OCI-M1 (cell line): ENCODE results near the gene HP1BP3.
A peak's percentile ranks its signal among the peaks of the same experiment; 100 is the strongest.
"Not testable (repeated sequence)": the region's sequence is repeated elsewhere in the genome, so short reads cannot be mapped to it uniquely, and the experiment has no call there.

Source experiments
- DNase-seq: peaks from one replicate; lab custom pipeline; 2025; lab: John Stamatoyannopoulos, UW

HP1BP3 gene, protein sequence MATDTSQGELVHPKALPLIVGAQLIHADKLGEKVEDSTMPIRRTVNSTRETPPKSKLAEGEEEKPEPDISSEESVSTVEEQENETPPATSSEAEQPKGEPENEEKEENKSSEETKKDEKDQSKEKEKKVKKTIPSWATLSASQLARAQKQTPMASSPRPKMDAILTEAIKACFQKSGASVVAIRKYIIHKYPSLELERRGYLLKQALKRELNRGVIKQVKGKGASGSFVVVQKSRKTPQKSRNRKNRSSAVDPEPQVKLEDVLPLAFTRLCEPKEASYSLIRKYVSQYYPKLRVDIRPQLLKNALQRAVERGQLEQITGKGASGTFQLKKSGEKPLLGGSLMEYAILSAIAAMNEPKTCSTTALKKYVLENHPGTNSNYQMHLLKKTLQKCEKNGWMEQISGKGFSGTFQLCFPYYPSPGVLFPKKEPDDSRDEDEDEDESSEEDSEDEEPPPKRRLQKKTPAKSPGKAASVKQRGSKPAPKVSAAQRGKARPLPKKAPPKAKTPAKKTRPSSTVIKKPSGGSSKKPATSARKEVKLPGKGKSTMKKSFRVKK

DNA sequence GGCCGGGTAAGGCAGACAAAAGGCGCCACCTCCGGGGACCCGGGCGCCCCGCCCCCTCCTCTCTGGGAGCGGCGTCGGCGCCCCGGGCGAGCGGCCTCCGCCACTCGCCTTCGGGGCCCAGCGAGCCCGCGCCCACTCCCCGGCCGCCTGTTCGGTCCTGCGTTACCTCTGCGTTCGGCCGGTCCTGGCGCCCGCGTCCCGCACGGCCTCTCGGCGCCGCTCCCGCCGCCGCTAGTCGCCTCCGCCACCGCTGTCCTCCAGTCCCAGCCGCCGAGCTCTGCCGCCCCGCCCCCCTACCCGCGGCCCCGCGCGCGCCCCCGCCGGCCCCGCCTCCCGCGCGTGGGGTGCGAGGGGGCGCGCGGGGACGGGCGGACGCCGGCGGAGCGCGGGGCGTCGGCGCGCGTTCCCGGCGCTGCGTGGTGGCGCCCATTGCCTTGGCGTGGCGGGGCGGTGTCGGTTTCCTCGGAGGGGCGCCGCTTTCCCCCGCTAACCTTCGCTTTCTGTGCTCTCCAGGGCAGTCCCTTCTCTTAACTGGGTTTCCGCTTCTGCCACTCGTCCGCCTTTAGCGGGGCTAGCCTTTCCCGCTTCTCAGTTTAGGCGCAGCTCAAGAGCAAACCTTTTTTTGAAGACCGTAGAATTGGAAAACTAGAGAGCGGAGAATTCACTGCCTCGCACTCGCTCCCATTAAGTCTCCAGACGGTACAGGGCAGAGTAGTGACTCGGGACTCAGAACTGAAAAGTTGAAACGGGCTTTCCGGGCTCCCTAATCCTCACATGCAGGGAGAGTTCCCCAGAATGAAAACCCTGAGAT lies at the start of gene HP1BP3:
TSS of gene HP1BP3 (minus strand) at position 279 of the 811 bp plus-strand sequence. CDS start 6,867 bp downstream, outside the sequence.
- peak; percentile 86 for DNase-seq

DNA sequence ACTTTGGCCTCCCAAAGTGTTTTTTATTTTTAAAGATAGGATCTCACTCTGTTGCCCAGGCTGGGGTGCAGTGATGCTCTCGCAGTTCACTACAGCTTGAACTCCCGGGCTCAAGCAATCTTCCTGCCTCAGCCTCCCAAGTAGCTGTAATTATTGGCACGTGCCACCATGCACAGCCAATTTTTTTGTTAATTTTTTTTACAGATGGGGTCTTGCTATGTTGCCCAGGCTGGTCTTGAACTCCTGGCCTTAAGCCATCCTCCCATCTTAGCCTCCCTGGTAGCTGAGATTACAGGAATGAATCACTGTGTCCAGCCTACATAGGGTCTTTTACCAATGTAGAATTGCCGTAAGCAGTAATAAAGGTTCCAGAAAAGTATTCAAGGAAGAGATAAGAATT lies 49.1 kb upstream of the HP1BP3 start:
- no peak for DNase-seq

DNA sequence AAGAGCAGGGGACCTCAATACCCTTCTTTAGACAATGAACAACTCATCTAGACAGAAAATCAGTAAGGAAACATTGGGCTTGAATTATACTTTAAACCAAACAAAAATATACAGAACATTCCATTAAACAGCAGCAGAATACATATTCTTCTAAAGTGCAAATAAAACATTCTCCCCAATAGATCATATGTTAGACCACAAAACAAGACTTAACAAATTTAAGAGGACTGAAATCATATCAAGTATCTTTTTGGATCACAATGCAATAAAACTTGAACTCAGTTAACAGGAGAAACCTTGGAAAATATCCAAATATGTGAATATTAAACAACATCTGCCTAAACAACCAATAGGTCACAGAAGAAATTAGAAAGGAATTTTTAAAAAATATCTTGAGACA lies 47.7 kb upstream of the HP1BP3 start:
- DNase-seq, result no peak

DNA sequence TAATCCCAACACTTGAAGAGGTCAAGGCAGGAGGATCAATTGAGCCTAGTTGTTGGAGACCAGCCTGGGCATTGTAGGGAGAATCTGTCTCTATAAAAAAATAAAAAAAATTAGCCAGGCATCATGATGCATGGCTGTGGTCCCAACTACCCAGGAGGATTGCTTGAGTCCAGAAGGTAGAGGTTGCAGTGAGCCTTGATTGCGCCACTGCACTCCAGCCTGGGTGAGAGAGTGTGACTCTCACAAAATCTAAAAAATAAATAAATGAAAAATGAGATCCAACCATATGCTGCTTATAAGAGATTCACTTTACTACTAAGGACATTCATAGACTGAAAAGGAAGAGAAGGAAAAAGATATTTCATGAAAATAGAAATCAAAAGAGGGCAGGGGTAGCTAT lies 47.1 kb upstream of the HP1BP3 start:
- no peak for DNase-seq

DNA sequence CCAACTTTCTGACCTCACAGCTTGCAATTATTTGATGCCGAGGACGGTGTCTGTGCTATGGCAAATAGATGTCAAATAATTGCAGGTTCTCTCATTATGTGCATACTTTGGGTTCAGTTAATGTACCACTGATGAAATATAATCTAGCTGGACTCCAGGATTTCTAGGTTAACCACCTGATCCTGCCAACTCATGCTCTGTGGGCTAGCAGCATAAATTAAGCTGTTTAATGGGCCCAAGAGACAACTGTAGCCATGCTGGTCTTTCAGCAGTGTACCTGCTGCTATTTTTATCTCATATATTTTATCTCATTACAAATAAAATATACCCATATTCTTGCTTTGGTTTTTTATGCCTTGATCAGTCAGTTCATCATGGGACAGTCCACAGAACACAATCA lies 43.3 kb upstream of the HP1BP3 start:
- no peak for DNase-seq

DNA sequence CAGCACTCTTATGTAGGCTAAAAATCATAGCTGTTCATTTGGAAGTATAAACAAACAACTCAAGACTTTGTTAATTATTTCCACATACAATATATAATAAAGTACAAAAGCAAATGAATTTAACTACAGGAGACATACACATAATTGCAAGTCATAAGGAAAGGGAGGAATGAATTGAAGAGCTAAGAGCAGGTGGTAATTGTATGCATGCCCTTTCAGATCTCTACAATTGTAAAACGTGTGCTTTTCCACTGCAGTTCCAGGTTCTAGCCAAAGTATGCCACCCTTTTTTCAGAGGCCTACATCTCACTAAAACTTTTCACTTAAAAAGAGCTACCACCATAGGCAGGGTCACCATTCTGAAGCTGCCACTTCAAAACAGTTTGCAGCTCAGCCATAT lies 42.8 kb upstream of the HP1BP3 start:
- no peak for DNase-seq

DNA sequence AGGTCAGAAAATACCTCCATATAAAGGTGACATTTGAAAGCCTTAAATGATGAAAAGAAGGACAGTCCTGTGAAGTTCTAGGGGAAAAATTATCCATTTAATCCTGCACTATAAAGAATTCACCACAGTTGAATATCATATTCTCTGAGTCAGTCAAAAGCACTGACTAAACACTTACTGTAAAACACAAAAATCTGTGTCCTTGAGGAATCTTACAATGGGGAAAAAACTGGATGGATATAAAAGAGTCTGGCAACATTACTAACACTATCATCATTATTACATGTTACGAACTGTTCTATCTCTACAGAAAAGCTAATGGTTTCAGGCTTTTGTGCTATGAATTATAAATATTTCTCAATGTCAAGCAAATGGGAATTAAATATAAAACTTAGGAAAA lies 42.4 kb upstream of the HP1BP3 start:
- DNase-seq, result no peak

DNA sequence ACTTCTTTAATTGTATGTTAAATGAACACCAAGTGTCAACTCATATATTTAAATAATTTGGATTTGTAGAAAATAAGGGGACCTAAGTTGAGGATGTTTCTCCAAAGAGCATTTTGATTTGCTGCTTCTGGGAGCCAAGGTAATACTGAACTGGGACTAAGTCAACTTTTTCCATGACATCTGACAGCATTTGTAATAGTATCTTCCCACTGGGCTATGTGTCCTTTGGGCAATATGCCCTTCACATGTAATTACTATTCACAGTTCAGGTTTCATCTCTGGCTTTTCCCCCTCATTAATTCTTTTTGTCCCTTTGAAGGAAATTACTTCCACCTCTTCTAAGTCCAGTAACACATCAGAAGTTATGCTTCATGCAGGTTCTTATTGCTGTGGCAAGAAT lies 36.7 kb upstream of the HP1BP3 start:
- no peak for DNase-seq

DNA sequence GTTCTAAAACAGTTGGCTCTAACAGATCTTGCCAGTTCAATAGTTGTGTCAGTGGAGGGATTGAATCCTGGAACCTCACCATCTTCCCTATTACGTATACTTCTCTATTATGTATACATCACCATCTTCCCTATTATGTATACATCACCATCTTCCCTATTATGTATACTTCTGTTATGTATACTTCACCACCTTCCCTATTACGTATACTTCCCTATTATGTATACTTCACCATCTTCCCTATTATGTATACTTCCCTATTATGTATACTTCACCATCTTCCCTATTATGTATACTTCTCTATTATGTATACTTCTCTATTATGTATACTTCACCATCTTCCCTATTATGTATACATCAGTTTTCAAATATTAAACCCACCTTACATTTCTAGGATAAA lies 34.4 kb upstream of the HP1BP3 start:
- no peak for DNase-seq

DNA sequence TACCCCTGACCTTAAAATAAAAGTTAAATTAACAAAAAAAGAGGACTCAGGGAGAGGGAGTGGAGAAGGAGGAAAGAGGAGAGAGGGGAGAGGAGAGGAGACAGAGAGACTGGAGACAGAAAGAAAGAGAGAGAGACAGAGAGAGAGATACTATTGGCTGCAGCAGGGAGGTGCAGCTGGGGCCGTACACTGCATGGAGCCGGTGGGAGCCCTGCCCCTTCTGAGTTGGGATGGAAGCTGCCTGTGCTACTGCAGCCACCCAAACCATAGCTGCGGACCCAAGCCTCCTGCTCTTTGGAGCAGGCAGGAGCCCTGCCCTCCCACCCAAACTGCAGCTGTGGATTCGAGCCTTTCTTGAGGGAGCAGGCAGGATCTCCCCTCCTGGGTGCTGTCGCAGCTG lies 32.7 kb upstream of the HP1BP3 start:
- no peak for DNase-seq

DNA sequence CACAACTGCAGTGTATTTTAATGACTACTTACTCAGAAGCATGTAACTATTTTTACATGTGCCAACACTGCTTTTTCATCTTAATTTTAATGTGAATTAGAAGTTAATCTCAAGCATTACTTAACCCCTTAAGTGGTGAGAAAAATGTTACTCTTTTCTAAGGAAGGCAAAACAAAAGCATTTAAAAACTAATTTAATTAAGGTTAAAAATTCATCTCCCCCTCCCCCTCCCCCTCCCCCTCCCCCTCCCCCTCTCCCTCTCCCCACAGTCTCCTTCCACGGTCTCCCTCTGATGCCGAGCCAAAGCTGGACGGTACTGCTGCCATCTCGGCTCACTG lies 27.4 kb upstream of the HP1BP3 start:
- DNase-seq, result no peak

DNA sequence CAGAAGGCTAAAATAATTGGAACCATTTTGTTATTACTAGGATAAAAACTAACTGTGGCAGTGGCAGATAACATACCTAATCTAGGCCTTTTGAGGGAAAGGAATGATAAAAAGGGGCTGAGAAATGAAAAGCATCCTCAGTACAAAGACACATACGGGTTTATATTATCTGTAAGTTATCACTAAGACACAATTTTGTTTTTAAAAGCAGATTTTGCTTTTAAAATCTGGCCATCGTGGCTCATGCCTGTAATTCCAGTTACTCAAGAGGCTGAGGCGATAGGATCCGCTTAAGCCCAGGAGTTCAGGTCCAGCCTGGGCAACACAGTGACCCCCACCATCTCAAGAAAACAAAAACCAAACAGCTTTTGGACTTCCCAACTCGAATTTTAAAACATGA lies 24.8 kb upstream of the HP1BP3 start:
- no peak for DNase-seq

DNA sequence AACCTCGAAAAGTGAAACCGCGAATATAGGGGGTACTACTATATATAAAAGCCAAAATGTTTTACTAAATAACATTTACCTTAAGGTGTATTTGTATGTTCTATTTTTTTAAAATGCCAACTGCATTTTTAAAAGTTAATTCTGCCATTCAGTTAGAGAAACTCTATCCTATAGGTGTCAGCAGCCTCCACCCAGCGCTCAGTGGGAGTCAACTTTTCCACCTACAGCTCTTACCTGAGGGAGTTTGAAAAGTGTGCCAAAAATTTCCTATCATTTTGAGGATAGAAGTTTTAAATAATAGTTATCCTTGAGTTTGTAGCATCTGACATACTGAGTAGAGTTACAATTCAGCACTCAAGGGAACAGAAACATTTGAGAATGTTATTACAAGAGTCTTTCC lies 6.1 kb upstream of the HP1BP3 start:
- no peak for DNase-seq

DNA sequence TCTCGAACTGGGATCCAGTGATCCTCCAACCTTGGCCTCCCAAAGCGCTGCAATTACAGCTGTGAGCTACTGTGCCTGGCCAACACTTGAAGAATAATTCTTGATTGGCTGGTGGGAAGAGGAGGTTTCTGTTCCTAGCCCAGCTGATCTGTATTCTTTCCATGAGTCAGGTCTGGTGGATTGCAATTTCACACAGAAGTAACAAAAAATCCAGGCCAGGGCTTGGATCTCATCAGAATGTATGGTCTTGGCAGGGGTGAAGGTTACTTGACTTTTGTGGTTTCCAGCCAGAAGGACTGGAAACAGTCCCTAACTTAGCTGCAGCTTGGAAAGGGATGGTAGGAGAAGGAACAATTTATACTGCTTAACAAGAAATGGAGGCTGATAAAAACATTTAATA lies 5.1 kb upstream of the HP1BP3 start:
- DNase-seq, result peak; percentile 14

DNA sequence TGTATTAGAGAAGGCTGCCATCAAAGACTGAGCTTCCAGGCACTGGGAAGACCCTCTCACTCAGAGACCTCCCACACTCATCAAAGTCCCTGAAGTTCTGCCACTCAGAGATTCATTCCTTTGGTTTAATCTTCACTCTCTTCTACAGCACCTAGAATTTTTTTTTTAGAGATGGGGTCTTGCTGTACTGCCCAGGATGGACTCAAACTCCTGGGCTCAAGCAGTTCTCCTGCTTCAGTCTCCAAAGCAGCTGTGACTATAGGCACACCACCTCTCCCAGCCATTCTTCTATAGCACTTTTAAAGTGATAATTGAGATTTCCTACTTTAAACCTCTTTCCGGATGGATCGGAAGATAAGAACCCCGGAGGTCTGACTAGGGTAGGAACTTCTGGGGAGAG lies 3.7 kb upstream of the HP1BP3 start:
- DNase-seq, result no peak

DNA sequence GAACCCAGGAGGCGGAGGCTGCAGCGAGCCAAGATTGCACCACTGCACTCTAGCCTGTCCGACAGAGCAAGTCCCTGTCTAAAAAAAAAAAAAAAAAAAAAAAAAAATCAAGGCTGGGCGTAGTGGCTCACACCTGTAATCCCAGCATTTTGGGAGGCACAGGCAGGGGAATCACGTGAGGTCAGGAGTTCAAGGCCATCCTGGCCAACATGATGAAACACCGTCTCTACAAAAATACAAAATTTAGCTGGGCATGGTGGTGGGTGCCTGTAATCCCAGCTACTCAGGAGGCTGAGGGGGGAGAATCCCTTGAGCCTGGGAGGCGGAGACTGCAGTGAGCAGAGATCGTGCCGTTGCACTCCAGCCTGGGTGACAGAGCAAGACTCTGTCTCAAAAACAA lies 2.5 kb upstream of the HP1BP3 start:
- DNase-seq, result not testable (repeated sequence)

DNA sequence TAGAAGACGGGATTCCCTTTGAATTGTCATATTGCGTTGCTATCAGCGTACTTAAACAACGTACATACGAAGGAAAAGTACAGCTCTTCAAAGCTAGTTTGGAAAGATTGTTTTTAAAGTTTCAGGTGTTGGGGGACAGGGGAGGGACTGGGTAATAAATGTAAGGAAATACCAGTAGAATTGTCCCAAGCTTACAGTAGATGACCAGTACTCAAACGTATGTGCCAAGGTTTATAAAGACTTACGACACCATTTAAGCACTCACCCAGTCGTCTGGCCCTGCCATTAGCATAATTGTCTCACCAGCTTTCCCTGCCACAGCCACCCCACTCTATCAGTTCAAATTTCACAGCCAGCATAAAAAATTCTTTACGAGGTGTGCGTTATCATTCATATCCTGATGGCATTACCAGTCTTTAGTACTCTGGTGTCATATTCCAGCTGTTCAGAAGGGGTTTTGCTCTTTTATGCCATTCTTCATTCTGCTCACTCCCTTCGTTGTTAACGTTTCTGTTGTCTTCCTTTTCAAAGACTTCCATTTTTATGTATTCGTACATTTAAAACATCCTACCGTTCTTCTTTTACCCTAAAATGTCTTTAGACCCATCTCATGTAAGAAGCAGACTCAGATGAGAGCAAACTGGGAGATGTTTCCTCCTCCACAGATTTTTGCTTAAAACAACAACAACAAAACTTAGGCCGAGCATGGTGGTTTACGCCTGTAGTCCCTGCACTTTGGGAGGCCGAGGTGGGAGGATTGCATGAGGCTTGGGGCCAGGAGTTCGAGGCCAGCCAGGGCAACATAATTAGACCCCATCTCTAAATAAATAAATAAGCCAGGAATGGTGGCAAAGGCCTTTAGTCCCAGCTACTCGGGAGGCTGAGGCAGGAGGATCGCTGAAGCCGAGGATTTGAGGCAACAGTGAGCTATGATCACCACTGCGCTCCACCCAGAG lies 1.0 kb upstream of the HP1BP3 start:
- DNase-seq, result peak; percentile 72

DNA sequence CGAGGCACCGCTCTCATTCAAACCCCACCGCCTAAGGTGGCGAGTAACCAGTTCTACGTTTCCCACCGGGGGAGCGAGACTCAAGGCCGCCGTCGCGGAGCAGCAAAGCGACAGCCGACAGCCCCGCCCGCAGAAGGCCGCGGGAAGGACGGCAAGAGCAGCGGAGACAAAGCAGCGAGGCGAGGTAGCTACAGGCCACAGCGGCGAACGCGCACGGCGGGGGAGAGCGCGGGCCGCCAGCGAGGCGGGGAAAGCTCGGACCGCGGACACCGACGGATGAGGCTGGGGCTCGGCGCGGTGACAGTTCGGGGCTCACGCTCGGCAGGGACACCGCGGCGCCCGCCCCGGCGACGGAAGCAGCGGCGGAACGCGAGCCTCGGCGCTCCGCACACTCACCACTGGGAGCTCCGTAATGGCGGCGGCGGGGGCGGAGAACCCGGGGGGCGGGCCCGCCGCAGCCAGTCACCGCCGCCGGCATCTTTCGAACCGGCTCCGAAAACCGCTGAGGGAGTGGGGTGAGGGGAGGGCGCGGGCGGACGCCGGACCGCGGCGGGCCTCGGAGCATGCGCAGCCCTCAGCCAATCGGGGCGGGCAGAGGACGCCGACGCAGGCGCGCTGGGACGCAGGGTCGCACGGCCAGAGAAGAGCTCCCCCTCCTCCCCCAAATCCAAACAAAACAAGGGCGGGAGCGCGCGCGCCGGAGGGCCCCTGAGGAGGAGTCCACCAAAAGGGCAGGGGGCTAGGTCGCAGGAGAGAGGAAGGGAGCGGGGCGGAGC lies 666 bp downstream of the HP1BP3 start:
- DNase-seq, result peak; percentile 97

DNA sequence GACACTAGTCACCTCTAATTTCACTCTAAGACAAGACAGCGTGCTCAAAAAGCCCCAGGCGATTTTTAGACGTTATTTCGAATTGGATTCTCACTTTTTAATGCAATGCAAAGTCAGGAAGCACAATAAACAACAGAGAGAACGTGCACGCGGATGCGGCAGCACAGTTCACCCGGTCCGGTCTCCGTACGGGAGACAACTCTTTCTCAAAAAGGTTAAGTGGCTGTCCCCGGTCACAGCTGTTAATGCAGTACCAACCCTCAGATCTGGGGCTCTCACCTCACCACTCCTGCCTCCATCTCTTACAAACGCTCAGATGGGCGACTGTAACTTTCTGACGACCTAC lies 1.2 kb downstream of the HP1BP3 start:
- DNase-seq, result peak; percentile 62

DNA sequence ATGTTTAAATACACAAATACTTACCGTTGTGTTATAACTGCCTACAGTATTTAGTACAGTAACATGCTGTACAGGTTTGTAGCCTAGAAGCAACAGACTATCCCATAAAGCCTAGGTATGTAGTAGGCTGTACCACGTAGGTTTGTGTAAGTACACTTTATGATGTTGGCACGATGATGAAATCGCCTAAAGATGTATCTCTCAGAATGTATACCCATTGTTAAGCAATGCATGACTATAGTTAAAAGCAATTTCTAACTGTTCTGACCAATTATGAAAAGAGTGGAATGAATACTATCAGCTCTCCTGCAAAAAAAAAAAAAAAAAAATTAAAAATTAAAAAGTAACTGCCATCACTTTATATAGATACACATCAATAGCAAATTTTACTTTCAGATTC lies 11.4 kb downstream of the HP1BP3 start:
- no peak for DNase-seq

DNA sequence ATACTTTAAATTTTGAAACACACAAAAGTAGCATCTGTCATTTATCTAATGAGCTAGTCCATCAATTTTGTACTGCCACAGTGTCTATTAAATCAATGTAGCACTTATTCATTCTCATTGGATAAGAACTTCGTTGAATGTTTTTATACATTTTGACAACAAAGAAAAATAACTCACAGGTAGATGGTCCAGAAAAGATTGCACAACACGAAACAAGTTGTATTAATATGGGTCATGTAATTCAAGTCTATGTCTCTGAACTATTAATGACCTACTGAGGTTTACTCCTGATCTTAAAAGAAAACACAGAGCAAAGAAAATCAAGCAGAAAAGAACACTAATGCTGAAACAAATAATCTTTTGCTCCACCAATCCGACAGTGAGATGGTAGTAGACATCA lies 15.3 kb downstream of the HP1BP3 start:
- DNase-seq, result no peak
